Tibial nerve (tissue), 4 donors: Measurements from ENCODE around the gene TRIP13. TPM values are rescaled to one million over a fixed set of nuclear protein-coding genes. Genes with fewer than 3 reads are reported as not detected.

ENCODE experiments used
- DNase-seq, 2 donors: peaks; one replicate each; pipeline ENCODE4 v3.0.0-alpha.2; 2019; ENCODE audit warnings: low spot score in 2 of 2
- H3K27ac ChIP-seq, 4 donors: fragments of 200-600 bp; sonication (generic) in 3 of 4; one replicate each; pipeline ENCODE4 v1.5.1; 2017 to 2019; ENCODE audit warnings: mild to moderate bottlenecking in 1 of 4
- H3K27me3 ChIP-seq, 2 donors: fragments of 200-600 bp; sonication (generic) in 1 of 2; one replicate each; pipeline versions ENCODE4 v1.5.1 to v1.6.0; 2017 to 2019
- H3K36me3 ChIP-seq, 3 donors: fragments of 200-600 bp; sonication (generic); one replicate each; pipeline ENCODE4 v1.5.1; 2018 to 2019
- H3K4me1 ChIP-seq, 4 donors: fragments of 200-600 bp; sonication (generic) in 3 of 4; one replicate each; pipeline ENCODE4 v1.5.1; 2017 to 2019
- H3K4me3 ChIP-seq, 4 donors: fragments of 200-600 bp; sonication (generic) in 3 of 4; one replicate each; pipeline ENCODE4 v1.5.1; 2017 to 2019; ENCODE audit warnings: mild to moderate bottlenecking in 1 of 4, moderate library complexity in 1 of 4
- H3K9me3 ChIP-seq, 4 donors: fragments of 200-600 bp; sonication (generic) in 3 of 4; one replicate each; pipeline ENCODE4 v1.5.1; 2017 to 2019
- EP300 ChIP-seq, 2 donors: sonication (generic); formaldehyde crosslinking; IDR thresholded peaks; one replicate each; pipeline ENCODE4 v1.6.1; 2017; ENCODE audit warnings: antibody characterized with exemption in 2 of 2, mild to moderate bottlenecking in 1 of 2
- POLR2A ChIP-seq, 2 donors: fragments of 450-650 bp; IDR thresholded peaks; one replicate each; pipeline ENCODE4 v1.6.1; 2017; ENCODE audit warnings: antibody characterized with exemption in 2 of 2, mild to moderate bottlenecking in 2 of 2, moderate library complexity in 2 of 2
- WGBS, 2 donors: methylation state at CpG; one replicate each; pipeline ENCODE4 v1.1.5; 2018; 5-methylcytosine and 5-hydroxymethylcytosine counted together
- total RNA-seq, 4 donors: library from RNA; depleted of rRNA; stranded (reverse); fragments of >200 nt; gene quantifications; one replicate each; pipeline ENCODE4 v1.1.0, GENCODE V29; 2016
- TF ChIP-seq, protein P1 (sequence below), 5 experiments: fragments of 200-600 bp in 3 of 5; fragments of 450-650 bp in 2 of 5; sonication (generic) in 3 of 5; IDR thresholded peaks; one replicate each; pipeline ENCODE4 v1.5.1; 2016 to 2019; ENCODE audit warnings: antibody characterized with exemption in 5 of 5, mild to moderate bottlenecking in 3 of 5, moderate library complexity in 2 of 5

The TRIP13 gene
- total RNA-seq, 4 donors from 2014 or later: 0.30 to 1.3 (median 0.52) TPM

DNA sequence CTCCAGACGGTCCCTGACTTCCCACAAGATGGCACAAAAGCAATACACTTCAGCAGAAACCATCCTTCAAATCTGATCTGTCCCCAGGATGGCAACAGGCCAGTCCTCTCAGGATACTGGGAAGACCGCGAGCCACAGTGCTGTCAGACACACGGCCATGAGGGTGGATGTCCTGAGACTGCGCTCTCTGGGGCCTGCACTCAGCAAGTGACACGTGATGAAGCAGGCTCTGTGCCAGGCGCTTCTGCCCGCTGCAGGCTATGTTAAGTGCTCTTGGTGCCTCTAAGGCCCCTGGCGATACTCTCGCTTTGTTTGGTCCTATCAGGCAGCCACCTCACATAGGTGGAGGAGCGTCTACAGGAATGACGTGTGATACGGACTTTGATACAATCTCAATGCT is 7.2 kb upstream of the TRIP13 start:
- H3K4me3 ChIP-seq: no peak overlapping the region
- DNase-seq: no peak
- peaks cover 0 to 6% (median 0%) of the 10 kb centered on the region in 4 donors for H3K4me1 ChIP-seq
- H3K9me3 ChIP-seq: no peaks in the 10 kb centered on the region
- H3K36me3 ChIP-seq: peaks cover 0 to 100% (median 36%) of the 10 kb centered on the region in 3 donors
- no peak for TF ChIP-seq EP300 (IDR thresholded peaks at IDR 0.05)
- TF ChIP-seq, protein P1, sequence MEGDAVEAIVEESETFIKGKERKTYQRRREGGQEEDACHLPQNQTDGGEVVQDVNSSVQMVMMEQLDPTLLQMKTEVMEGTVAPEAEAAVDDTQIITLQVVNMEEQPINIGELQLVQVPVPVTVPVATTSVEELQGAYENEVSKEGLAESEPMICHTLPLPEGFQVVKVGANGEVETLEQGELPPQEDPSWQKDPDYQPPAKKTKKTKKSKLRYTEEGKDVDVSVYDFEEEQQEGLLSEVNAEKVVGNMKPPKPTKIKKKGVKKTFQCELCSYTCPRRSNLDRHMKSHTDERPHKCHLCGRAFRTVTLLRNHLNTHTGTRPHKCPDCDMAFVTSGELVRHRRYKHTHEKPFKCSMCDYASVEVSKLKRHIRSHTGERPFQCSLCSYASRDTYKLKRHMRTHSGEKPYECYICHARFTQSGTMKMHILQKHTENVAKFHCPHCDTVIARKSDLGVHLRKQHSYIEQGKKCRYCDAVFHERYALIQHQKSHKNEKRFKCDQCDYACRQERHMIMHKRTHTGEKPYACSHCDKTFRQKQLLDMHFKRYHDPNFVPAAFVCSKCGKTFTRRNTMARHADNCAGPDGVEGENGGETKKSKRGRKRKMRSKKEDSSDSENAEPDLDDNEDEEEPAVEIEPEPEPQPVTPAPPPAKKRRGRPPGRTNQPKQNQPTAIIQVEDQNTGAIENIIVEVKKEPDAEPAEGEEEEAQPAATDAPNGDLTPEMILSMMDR (IDR thresholded peaks at IDR 0.05): no peak
- TF ChIP-seq POLR2A (IDR thresholded peaks at IDR 0.05): no peak
- H3K27me3 ChIP-seq: no peaks in the 10 kb centered on the region
- no peak overlapping the region for H3K27ac ChIP-seq
- WGBS, 2 donors: 85 to 90% methylated on average over 9 to 13 of the region's 13 CpGs

DNA sequence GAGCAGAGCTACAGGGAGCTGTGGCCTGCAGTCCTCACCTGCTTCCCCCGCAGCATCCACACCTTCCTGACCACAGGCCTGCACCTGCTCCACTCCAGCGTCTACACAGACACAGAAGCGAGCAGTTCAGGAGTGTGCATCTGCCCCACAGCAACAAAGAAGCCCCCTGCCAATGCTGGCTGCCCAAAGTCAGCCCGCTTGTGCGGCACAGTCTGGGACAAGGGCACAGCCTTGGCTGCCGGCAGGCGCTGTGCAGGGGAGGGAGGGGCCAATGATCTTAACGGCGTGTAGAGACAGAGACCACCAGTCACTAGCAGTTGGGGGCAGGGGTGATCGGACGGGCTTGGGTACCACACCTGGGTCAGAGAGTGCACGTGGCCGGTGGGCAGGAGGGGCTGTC is 6.6 kb upstream of the TRIP13 start:
- Histone ChIP-seq H3K4me1 (peaks cover 0 to 10% (median 4%) of the 10 kb centered on the region in 4 donors), H3K4me3 (no peak overlapping the region), H3K27me3 (no peaks in the 10 kb centered on the region), H3K36me3 (peaks cover 0 to 98% (median 33%) of the 10 kb centered on the region in 3 donors), H3K27ac (no peak overlapping the region), H3K9me3 (no peaks in the 10 kb centered on the region)
- 84 to 94% methylated on average over 12 to 13 of the region's 13 CpGs for WGBS, 2 donors
- no peak for DNase-seq
- TF ChIP-seq POLR2A (IDR thresholded peaks at IDR 0.05) (no peak), EP300 (IDR thresholded peaks at IDR 0.05) (no peak)
- TF ChIP-seq, protein P1 (IDR thresholded peaks at IDR 0.05): no peak

DNA sequence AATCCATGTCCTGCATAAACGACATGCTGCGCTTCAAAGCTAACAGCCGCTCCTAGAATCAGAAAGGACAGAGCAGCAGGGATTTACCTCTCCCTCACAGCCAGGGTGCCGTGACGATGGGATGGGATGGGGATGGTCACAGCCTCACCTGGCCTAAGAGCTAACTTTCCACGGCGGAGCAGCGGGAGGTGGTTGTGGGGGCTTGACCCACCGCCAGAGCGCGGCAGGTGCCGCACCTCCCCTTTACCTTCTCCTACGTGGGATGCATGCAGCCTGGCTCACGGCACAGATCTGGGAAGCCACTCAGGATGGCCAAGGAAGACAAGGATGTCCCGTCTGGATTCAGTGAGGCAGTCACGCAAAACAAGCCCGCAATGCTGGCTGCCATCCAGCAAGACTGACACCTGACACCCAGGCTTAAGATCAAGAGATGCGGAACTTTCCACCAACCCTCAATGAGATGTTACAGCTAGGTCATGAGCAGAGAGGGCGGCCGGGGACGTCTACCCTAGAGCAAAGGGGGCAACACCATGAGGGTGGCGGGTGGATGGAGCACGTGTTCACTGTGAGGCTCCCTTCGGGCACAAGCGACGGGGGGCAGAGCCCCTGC is 5.9 kb upstream of the TRIP13 start:
- Histone ChIP-seq H3K9me3 (no peaks in the 10 kb centered on the region), H3K36me3 (peaks cover 0 to 95% (median 33%) of the 10 kb centered on the region in 3 donors)

DNA sequence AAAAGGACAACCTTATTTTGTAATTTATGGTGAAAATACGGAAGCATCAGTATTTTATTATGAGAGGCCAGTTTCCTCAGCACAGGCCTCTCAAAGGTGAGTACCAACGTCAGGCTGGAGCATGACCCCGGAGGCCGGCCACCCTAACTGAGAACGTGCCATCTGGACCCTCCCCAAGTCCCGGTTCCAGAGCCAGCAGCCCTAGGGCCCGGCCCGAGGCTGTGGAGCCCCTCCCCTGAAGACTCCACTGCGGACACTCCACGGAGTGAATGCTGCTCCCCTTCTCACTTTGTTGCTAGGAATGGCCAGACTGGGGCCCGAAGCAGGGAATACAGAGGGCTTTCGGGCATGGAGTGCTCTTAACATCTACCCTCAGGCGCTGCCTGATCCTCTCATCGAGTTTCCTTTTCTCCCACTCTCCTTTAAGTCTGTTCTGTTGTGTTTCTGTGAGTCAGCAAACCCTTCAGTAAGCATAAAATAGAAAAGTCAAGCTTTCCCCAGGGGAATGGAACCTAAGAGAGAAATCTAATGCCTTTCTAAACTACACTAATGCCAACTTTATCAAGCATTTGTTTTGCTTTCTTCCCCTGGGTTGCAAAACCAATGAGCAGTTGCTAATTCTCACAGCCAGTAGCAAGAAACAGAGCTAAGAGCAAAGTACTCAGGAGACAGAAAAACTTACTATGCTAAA is 4.6 kb upstream of the TRIP13 start:
- peaks cover 0 to 23% (median 14%) of the 10 kb centered on the region in 4 donors for H3K4me1 ChIP-seq

More for the DNA sequence above, 5.9 kb upstream of the TRIP13 start:
- Histone ChIP-seq H3K4me1 (peaks cover 0 to 17% (median 10%) of the 10 kb centered on the region in 4 donors), H3K27ac (no peak overlapping the region), H3K4me3 (no peak overlapping the region), H3K27me3 (no peaks in the 10 kb centered on the region)
- 89 to 91% methylated on average over 26 of the region's 26 CpGs for WGBS, 2 donors
- TF ChIP-seq, protein P1 (IDR thresholded peaks at IDR 0.05): no peak
- TF ChIP-seq EP300 (IDR thresholded peaks at IDR 0.05): no peak
- TF ChIP-seq POLR2A (IDR thresholded peaks at IDR 0.05): no peak
- no peak for DNase-seq

More for the DNA sequence above, 4.6 kb upstream of the TRIP13 start:
- DNase-seq: no peak
- 87 to 88% methylated on average over 13 to 14 of the region's 14 CpGs for WGBS, 2 donors
- Histone ChIP-seq H3K36me3 (peaks cover 0 to 82% (median 30%) of the 10 kb centered on the region in 3 donors), H3K27ac (no peak overlapping the region), H3K9me3 (no peaks in the 10 kb centered on the region), H3K27me3 (no peaks in the 10 kb centered on the region), H3K4me3 (no peak overlapping the region)
- TF ChIP-seq EP300 (IDR thresholded peaks at IDR 0.05) (no peak), POLR2A (IDR thresholded peaks at IDR 0.05) (no peak)
- TF ChIP-seq, protein P1 (IDR thresholded peaks at IDR 0.05): no peak
